T-cell (primary cell): ENCODE results near the gene CETP. TPM values are rescaled to one million over a fixed set of nuclear protein-coding genes. Genes with fewer than 3 reads are reported as not detected.

Experiments used
- ATAC-seq, 4 experiments: fragments of 200-7000 bp in 3 of 4; fragments of 150-1000 bp in 1 of 4; cut with Tn5 transposase; replicated peaks in 1 of 4; 1 replicate in 3 of 4; 2 replicates in 1 of 4; pipeline ENCODE4 v1.10.0; 2021; ENCODE audit warnings: moderate library complexity in 3 of 4, mild to moderate bottlenecking in 2 of 4, moderate number of reproducible peaks in 1 of 4
- CTCF ChIA-PET, 2 donors: fragments of 300-600 bp; sonication (Branson Sonifier 250); formaldehyde crosslinking; loops; one replicate each; lab custom pipeline; 2022; ENCODE audit warnings: antibody characterized with exemption in 2 of 2; lab: Charles Lee
- POLR2A ChIA-PET, 2 donors: fragments of 300-600 bp; sonication (Branson Sonifier 250); formaldehyde crosslinking; loops; one replicate each; lab custom pipeline; 2022; ENCODE audit warnings: antibody characterized with exemption in 2 of 2; lab: Charles Lee
- DNase-seq, 35 experiments: peaks; one replicate each; pipeline versions ENCODE4 v3.0.0 to v3.0.0-alpha.2; 2013 to 2023
- H3K27ac ChIP-seq: one replicate; pipeline ENCODE4 v1.5.1; 2013; ENCODE audit warnings: low read length
- H3K27me3 ChIP-seq, 2 experiments: replicated peaks in 1 of 2; 1 replicate in 1 of 2; 2 replicates in 1 of 2; pipeline versions ENCODE4 v1.6.1 to v1.7.0; 2013; ENCODE audit warnings: low read length in 1 of 2, mixed read lengths in 1 of 2; ENCODE audit not compliant: control insufficient read depth in 2 of 2, insufficient read depth in 2 of 2; ENCODE audit errors: extremely low read depth in 1 of 2
- H3K36me3 ChIP-seq, 2 donors: 1 replicate in 1 of 2; 2 replicates in 1 of 2; pipeline versions ENCODE4 v1.6.1 to v1.7.0; 2013; ENCODE audit warnings: low read length in 1 of 2; ENCODE audit not compliant: control insufficient read depth in 2 of 2, insufficient read depth in 1 of 2; ENCODE audit errors: extremely low read depth in 1 of 2
- H3K4me1 ChIP-seq, 2 experiments: 1 replicate in 1 of 2; 2 replicates in 1 of 2; pipeline versions ENCODE4 v1.6.1 to v1.7.0; 2013; ENCODE audit warnings: low read length in 2 of 2, mixed read lengths in 1 of 2; ENCODE audit not compliant: insufficient read depth in 2 of 2, control insufficient read depth in 1 of 2; ENCODE audit errors: extremely low read depth in 1 of 2
- H3K4me3 ChIP-seq, 2 donors: 1 replicate in 1 of 2; 2 replicates in 1 of 2; pipeline versions ENCODE4 v1.5.1 to v1.7.0; 2013; ENCODE audit warnings: mild to moderate bottlenecking in 2 of 2, low read length in 1 of 2, moderate library complexity in 1 of 2; ENCODE audit not compliant: control insufficient read depth in 1 of 2; ENCODE audit errors: extremely low read depth in 1 of 2
- H3K9me3 ChIP-seq: 2 replicates; pipeline ENCODE4 v1.7.0; 2013
- H3K27ac Mint-ChIP-seq, 2 donors: one replicate each; pipeline ENCODE4 v1.8.0; 2020 to 2021; ENCODE audit warnings: mild to moderate bottlenecking in 2 of 2, mixed read lengths in 2 of 2
- H3K27me3 Mint-ChIP-seq, 2 donors: one replicate each; pipeline ENCODE4 v1.8.0; 2021 to 2022; ENCODE audit warnings: mixed read lengths in 2 of 2
- H3K36me3 Mint-ChIP-seq: one replicate; pipeline ENCODE4 v1.8.0; 2021; ENCODE audit warnings: mixed read lengths
- H3K4me1 Mint-ChIP-seq, 3 donors: one replicate each; pipeline ENCODE4 v1.8.0; 2020 to 2022; ENCODE audit warnings: mixed read lengths in 3 of 3, mild to moderate bottlenecking in 1 of 3
- H3K4me3 Mint-ChIP-seq, 3 donors: one replicate each; pipeline ENCODE4 v1.8.0; 2020 to 2022; ENCODE audit warnings: mild to moderate bottlenecking in 3 of 3, mixed read lengths in 3 of 3, moderate library complexity in 3 of 3
- H3K9me3 Mint-ChIP-seq, 3 donors: one replicate each; pipeline ENCODE4 v1.8.0; 2020 to 2022; ENCODE audit warnings: mixed read lengths in 3 of 3
- WGBS: methylation state at CpG from one replicate; pipeline ENCODE4 v1.1.5; 2013; ENCODE audit warnings: missing lambda C conversion rate; ENCODE audit not compliant: insufficient coverage; 5-methylcytosine and 5-hydroxymethylcytosine counted together
- total RNA-seq, 35 experiments: library from RNA in 6 of 35; stranded (reverse) in 6 of 35; fragments of 120-200 nt in 1 of 35; gene quantifications; one replicate each; pipeline versions ENCODE4 v1.2.1 to v1.2.4 and lab custom pipeline; 2013 to 2026

Gene CETP
- total RNA-seq, 5 donors from 2014 or later (not counting 1 experiment from before 2014, with no cell fraction given) = 0.18 to 0.25 (median 0.19) TPM; not detected in 2

GRCh38 chr16:56999409-57000270, 37.9 kb downstream of the CETP start:
- 18% methylated on average over 6 of the region's 11 CpGs for WGBS
- Histone ChIP-seq H3K36me3 (peaks cover 8 to 43% of the 10 kb centered on the region in 2 donors), H3K9me3 (no peaks in the 10 kb centered on the region), H3K27ac (peak overlapping the region; percentile 94), H3K27me3 (no peaks in the 10 kb centered on the region), H3K4me1 (peaks cover 36 to 91% of the 10 kb centered on the region in 2 experiments), H3K4me3 (peak overlapping the region; percentile 11 to 28)
- ChIA-PET CTCF (interaction anchor here (1.1 to 2.0 kb wide), 4 partner anchors 10 to 35 kb away, joined by 3 to 9 read pairs (median 4); partner anchors contain the start of gene NLRC5 (in 1 of the 2)), POLR2A (interaction anchor here (0.6 to 1.2 kb wide), 2 partner anchors 10 to 22 kb away, joined by 3 to 6 read pairs; partner anchors contain the start of gene NLRC5 (in 1 of the 2))
- no peaks in the 10 kb centered on the region for H3K27me3 Mint-ChIP-seq
- no peaks in the 10 kb centered on the region for H3K9me3 Mint-ChIP-seq
- peak overlapping the region; percentile 94 to 96 for H3K27ac Mint-ChIP-seq
- DNase-seq (peak in 14 of 35 experiments; percentile 22 to 83 (median 28)), ATAC-seq (peak; percentile 37 to 86 (median 40))
- H3K36me3 Mint-ChIP-seq = peaks cover 34% of the 10 kb centered on the region
- peak overlapping the region; percentile 66 to 99 (median 71) for H3K4me3 Mint-ChIP-seq
- peaks cover 92 to 95% (median 95%) of the 10 kb centered on the region in 3 donors for H3K4me1 Mint-ChIP-seq

- Mint-ChIP-seq H3K4me1 (peaks cover 94 to 95% (median 94%) of the 10 kb centered on the region in 3 donors), H3K27me3 (no peaks in the 10 kb centered on the region), H3K27ac (peak overlapping the region; percentile 94 to 96), H3K36me3 (peaks cover 40% of the 10 kb centered on the region), H3K9me3 (no peaks in the 10 kb centered on the region), H3K4me3 (peak overlapping the region; percentile 64 to 99 (median 71))
- 66% methylated on average over 2 of the region's 5 CpGs for WGBS
- ATAC-seq (peak; percentile 9 to 62 (median 25)), DNase-seq (peak in 2 of 35 experiments; percentile 41 to 52)
- Histone ChIP-seq H3K9me3 (no peaks in the 10 kb centered on the region), H3K27ac (peak overlapping the region; percentile 94), H3K27me3 (no peaks in the 10 kb centered on the region), H3K36me3 (peaks cover 8 to 50% of the 10 kb centered on the region in 2 donors), H3K4me1 (peaks cover 31 to 91% of the 10 kb centered on the region in 2 experiments), H3K4me3 (peak overlapping the region; percentile 11 to 28)
- ChIA-PET CTCF (interaction anchor here (1.1 to 2.0 kb wide), 2 partner anchors 9 to 36 kb away, joined by 3 to 9 read pairs; no protein-coding TSS in a partner anchor), POLR2A (no interaction called here)
These were observed 38.7 kb downstream of the CETP start for GRCh38 chr16:57000271-57001025.

- Histone ChIP-seq H3K27me3 (no peaks in the 10 kb centered on the region), H3K36me3 (peaks cover 8 to 53% of the 10 kb centered on the region in 2 donors), H3K4me1 (peaks cover 31 to 91% of the 10 kb centered on the region in 2 experiments), H3K4me3 (no peak overlapping the region), H3K9me3 (no peaks in the 10 kb centered on the region), H3K27ac (peak overlapping the region; percentile 94)
- Mint-ChIP-seq H3K27ac (peak overlapping the region; percentile 94 to 96), H3K27me3 (no peaks in the 10 kb centered on the region), H3K4me3 (peak overlapping the region in 2 of 3 donors; percentile 43 to 99), H3K4me1 (peaks cover 91 to 94% (median 92%) of the 10 kb centered on the region in 3 donors), H3K36me3 (peaks cover 33% of the 10 kb centered on the region), H3K9me3 (no peaks in the 10 kb centered on the region)
- ATAC-seq = no peak
- WGBS = no CpG with 5 or more reads among the region's 8 CpGs
- ChIA-PET POLR2A (interaction anchor here in 1 of 2 donors (0.6 kb wide), 1 partner anchor 20 kb away, joined by 3 read pairs; no protein-coding TSS in a partner anchor), CTCF (no interaction called here)
- DNase-seq = no peak
These were observed 39.4 kb downstream of the CETP start for GRCh38 chr16:57001026-57001679.

GRCh38 chr16:57003439-57004386, 42.0 kb downstream of the CETP start:
- Histone ChIP-seq H3K4me3 (no peak overlapping the region), H3K36me3 (peaks cover 8 to 47% of the 10 kb centered on the region in 2 donors), H3K9me3 (no peaks in the 10 kb centered on the region), H3K27ac (peak overlapping the region; percentile 64), H3K27me3 (no peaks in the 10 kb centered on the region), H3K4me1 (peaks cover 16 to 80% of the 10 kb centered on the region in 2 experiments)
- 72% methylated on average over 19 of the region's 22 CpGs for WGBS
- H3K36me3 Mint-ChIP-seq = peaks cover 30% of the 10 kb centered on the region
- ATAC-seq = no peak
- H3K4me1 Mint-ChIP-seq = peaks cover 83 to 88% (median 87%) of the 10 kb centered on the region in 3 donors
- DNase-seq = no peak
- CTCF ChIA-PET = interaction anchor here in 1 of 2 donors (0.6 kb wide), 1 partner anchor 28 kb away, joined by 3 read pairs; no protein-coding TSS in a partner anchor
- H3K9me3 Mint-ChIP-seq = no peaks in the 10 kb centered on the region
- H3K4me3 Mint-ChIP-seq = peak overlapping the region; percentile 22 to 51 (median 34)
- POLR2A ChIA-PET = no interaction called here
- no peaks in the 10 kb centered on the region for H3K27me3 Mint-ChIP-seq
- H3K27ac Mint-ChIP-seq = peak overlapping the region; percentile 87 to 93
